Mucosa of rectum (tissue), 2 donors: Measurements from ENCODE around the gene XPR1.

Source experiments
- H3K27ac ChIP-seq, 2 donors: one replicate each; pipeline ENCODE4 v1.7.0; 2013; ENCODE audit warnings: inconsistent platforms in 2 of 2, low read depth in 2 of 2, low read length in 2 of 2
- H3K27me3 ChIP-seq, 2 donors: one replicate each; pipeline ENCODE4 v1.7.0; 2013; ENCODE audit warnings: low read length in 2 of 2; ENCODE audit not compliant: control insufficient read depth in 2 of 2, insufficient read depth in 2 of 2
- H3K36me3 ChIP-seq, 2 donors: one replicate each; pipeline ENCODE4 v1.7.0; 2013; ENCODE audit warnings: low read length in 2 of 2; ENCODE audit not compliant: control insufficient read depth in 2 of 2, insufficient read depth in 2 of 2
- H3K4me1 ChIP-seq, 2 donors: one replicate each; pipeline ENCODE4 v1.7.0; 2013; ENCODE audit warnings: low read length in 2 of 2, mild to moderate bottlenecking in 1 of 2; ENCODE audit not compliant: control insufficient read depth in 2 of 2, insufficient read depth in 2 of 2
- H3K4me3 ChIP-seq, 2 donors: one replicate each; pipeline ENCODE4 v1.7.0; 2013; ENCODE audit warnings: low read length in 2 of 2
- H3K9ac ChIP-seq, 2 donors: one replicate each; pipeline ENCODE4 v1.7.0; 2013; ENCODE audit warnings: low read length in 2 of 2, low read depth in 1 of 2, mild to moderate bottlenecking in 1 of 2
- H3K9me3 ChIP-seq, 2 donors: one replicate each; pipeline ENCODE4 v1.7.0; 2013; ENCODE audit warnings: low read length in 2 of 2; ENCODE audit not compliant: control insufficient read depth in 2 of 2
- donor health status: healthy.
- donor health status: Normal muscosa, but diverticular disease.

XPR1 gene

DNA sequence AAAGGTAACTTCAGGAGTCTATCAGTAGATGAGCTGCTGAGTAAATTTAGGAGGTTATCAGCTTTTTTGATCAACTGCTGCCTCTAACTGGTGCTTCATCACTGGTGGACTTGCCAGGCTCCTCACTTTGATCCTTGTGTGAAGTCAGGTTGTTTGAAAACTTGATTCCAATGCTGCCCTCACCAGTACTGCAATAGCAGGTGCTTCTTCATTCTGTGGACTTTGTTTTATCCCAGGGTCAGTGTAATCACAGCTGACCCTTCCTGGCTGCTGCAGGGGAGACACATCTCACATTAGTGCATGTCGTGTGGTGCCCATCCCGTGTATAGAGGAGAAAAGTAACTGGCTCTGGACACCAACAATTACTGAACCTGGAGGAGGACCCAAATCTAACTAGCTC lies 260.9 kb downstream of the XPR1 start:
- no peaks in the 10 kb centered on the region for H3K36me3 ChIP-seq
- no peaks in the 10 kb centered on the region for H3K4me1 ChIP-seq
- no peaks in the 10 kb centered on the region for H3K27me3 ChIP-seq
- no peak overlapping the region for H3K9ac ChIP-seq
- no peak overlapping the region for H3K4me3 ChIP-seq
- no peak overlapping the region for H3K27ac ChIP-seq
- H3K9me3 ChIP-seq = no peaks in the 10 kb centered on the region

DNA sequence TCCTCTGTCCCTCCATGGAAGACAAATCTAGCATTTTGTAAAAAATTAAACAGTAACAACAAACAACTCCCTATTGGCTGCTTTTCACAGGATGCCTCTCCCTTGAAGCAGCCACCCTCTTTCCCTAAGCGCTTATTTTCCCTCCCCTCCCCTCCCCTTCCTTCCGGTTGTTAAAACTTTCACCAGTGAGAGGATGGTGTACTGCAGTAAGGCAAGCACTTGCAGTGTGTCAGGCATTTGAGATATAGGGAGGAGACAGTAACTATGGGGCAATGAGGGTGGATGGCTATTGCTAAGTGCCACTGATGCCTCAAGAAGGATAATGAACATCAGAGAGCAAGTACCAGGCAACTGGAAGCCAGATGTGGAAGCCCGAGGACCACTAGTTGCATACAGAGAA lies 261.8 kb downstream of the XPR1 start:
- Histone ChIP-seq H3K4me3 (no peak overlapping the region), H3K36me3 (no peaks in the 10 kb centered on the region), H3K4me1 (no peaks in the 10 kb centered on the region), H3K27ac (no peak overlapping the region), H3K27me3 (no peaks in the 10 kb centered on the region), H3K9ac (no peak overlapping the region), H3K9me3 (no peaks in the 10 kb centered on the region)

DNA sequence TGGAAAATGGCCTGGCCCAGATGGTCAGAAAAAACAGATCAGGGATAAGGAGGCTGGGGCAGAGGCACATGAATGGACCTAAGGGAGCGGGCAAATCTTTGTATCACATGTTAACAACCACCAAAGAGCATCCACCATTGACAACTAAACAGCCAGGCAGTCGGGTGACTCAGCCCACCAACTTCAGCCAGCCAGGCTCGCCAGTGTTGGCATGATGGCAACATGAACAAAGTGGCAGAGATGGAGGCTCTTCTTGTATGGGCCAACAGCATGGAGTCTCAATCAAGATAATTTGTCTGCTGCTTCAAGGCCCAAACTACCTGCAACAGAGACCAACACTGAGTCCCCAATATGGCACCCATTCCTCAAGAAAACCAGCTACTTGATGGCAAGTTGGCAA lies 264.3 kb downstream of the XPR1 start:
- Histone ChIP-seq H3K9ac (no peak overlapping the region), H3K4me3 (no peak overlapping the region), H3K36me3 (no peaks in the 10 kb centered on the region), H3K4me1 (no peaks in the 10 kb centered on the region), H3K27ac (no peak overlapping the region), H3K27me3 (no peaks in the 10 kb centered on the region), H3K9me3 (no peaks in the 10 kb centered on the region)

DNA sequence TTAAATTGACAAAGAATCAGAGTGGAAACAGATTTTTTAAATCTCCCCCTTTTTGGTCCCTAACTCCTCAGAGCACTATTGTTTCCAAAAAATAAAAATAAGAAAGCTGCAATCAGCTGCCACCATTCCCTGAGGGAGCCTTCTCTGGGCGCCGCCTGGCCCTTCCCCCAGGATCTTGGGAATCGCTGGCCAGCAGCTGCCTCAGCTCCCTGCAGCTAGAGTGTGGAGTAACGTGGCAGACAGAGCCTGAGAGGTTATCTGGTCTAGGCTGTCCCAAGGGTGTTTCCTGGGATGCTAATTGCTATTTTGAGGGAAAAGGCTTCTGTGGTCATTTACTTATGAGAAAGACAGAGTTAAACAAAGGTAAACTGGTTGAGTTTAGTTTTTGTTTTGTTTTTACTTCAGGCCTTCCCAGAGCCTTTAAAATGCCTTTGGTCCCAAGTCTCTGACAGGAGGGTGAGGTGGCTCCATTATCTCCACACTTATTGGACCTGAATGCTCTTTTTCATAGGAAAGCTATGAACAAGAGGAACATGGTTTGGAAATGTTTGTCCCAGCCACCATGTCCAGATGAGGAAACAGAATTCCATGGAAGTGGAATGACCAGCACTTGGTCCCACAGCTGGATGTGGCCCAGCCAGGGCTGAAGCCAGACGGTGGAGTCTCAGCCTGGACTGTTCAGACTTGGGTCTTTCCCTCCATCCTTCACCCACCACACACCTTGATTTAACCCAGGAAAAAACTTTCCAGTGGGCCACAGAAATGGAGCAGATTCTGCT lies 266.8 kb downstream of the XPR1 start:
- Histone ChIP-seq H3K27ac (no peak overlapping the region), H3K9ac (no peak overlapping the region), H3K4me1 (no peaks in the 10 kb centered on the region), H3K27me3 (no peaks in the 10 kb centered on the region), H3K9me3 (no peaks in the 10 kb centered on the region), H3K4me3 (no peak overlapping the region), H3K36me3 (no peaks in the 10 kb centered on the region)

DNA sequence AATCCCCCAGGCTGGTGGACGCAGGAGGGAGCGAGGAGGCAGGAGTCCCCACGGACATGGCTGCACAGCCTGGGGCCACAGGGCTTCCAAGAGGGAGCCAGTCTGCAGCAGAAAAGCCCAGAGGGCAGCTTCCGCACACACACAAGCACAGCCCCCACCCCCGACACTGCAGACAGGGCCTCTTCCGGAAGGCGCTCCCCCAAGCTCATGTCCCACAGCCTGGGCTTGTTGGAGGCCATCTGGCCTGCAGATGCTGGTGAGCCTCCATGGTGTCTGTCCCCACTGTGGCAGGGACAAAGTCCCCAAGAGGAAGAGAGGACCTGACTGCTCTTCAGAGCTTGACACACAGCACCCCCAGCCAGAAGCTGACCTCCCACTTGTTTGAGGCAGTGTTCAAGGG lies 267.4 kb downstream of the XPR1 start:
- H3K4me1 ChIP-seq = no peaks in the 10 kb centered on the region
- no peaks in the 10 kb centered on the region for H3K9me3 ChIP-seq
- no peak overlapping the region for H3K4me3 ChIP-seq

DNA sequence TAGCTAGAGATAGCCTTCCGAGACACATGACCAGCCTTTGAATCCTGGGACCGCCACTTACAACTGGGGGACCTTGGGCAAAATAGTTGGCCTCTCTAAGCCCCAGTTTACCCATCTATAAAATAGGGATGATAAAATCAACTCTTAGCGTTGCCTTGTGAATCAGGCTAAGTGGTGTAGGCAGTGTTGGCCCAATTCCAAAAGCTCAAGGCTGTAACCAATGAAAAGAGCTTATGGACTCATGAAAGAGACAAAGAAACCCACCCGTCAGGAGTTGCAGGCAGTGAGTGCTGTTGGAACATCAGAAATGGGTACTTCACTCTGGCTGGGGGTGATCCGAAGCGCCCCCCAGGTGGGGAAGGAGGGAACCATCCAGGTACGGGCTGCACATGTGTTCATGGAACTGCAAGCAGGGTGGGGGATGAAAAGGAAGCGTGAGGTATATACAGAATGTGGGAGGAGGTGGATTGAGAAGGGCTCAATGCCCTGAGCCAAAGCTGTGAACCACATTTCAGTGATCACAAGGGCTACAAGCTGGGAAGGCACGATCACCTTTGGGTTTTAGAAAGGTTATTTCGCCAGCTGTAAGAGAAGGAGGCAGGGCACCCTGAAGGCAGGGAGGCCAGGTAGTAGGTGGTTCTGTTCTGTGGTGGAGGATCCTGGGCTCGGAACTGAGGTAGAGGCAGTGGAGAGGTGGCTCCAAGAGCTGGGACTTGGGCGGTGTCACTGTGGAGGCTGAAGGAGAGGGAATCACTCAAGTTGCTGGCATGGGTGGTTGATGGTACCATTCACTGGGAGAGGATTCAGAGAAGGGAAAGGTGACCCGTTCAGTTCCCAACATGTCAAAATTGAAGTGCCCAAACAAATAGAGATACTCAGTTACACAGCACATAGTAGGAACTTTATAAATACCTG lies 269.5 kb downstream of the XPR1 start:
- Histone ChIP-seq H3K36me3 (no peaks in the 10 kb centered on the region), H3K4me3 (no peak overlapping the region), H3K9me3 (no peaks in the 10 kb centered on the region), H3K9ac (no peak overlapping the region), H3K27ac (no peak overlapping the region), H3K4me1 (no peaks in the 10 kb centered on the region), H3K27me3 (no peaks in the 10 kb centered on the region)

More for the DNA sequence above, 267.4 kb downstream of the XPR1 start:
- H3K36me3 ChIP-seq = no peaks in the 10 kb centered on the region
- H3K9ac ChIP-seq = no peak overlapping the region
- H3K27ac ChIP-seq = no peak overlapping the region
- H3K27me3 ChIP-seq = no peaks in the 10 kb centered on the region

DNA sequence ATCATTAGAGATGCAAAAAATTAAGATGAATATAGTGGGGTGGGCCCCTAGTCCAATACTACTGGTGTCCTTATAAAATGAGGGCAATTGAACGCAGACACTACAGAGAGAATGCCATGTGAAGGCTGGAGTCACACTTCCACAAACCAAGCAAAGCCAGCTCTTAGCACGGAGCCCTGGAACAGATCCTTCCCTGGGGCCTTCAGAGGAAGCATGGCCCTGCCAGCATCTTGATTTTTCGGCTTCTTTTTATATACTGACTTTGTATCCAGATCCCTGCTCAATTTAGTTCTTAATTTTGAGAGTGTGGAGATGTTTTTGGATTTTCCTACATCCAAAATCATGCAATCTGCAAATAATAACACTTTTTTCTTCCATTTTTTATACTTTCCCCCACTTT lies 270.7 kb downstream of the XPR1 start:
- Histone ChIP-seq H3K4me1 (no peaks in the 10 kb centered on the region), H3K9ac (no peak overlapping the region), H3K9me3 (no peaks in the 10 kb centered on the region), H3K27ac (no peak overlapping the region), H3K4me3 (no peak overlapping the region), H3K36me3 (no peaks in the 10 kb centered on the region), H3K27me3 (no peaks in the 10 kb centered on the region)

DNA sequence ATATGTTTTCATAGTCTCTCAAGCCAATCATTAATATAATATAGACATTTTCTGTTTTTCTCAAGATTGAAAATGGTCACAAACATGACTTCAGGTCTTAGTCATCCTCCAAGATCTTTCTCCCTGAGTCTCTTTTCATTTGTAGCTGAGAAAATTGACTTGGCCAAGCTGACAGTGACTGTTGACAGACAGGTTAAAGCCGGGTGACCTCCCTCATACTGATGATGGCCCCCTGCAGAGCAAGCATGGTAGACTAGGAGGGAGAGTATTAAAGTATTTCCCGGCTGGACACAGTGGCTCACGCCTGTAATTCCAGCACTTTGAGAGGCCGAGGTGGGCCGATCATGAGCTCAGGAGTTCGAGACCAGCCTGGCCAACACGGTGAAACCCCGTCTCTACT lies 274.1 kb downstream of the XPR1 start:
- no peak overlapping the region for H3K27ac ChIP-seq
- no peaks in the 10 kb centered on the region for H3K9me3 ChIP-seq

DNA sequence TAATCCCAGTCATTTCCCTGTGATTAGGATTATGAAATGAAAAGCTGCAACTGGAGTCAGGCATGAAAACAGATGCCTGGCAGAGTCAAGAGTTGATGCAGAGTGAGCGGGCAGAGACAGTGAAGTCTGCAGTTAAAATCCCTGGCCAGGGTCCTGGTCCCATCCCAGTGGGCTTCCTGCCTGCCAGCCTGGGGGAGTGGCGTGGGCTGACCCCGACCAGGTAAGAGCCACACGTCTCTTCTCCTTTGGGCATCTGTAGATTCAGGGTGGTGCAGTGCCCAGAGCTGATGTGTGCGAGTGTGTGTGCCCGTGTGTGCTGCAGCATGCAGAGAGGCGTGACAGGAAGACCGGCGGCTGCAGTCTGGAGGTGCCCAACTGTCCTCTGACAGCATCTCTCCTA lies 274.7 kb downstream of the XPR1 start:
- no peak overlapping the region for H3K4me3 ChIP-seq

More for the DNA sequence above, 274.1 kb downstream of the XPR1 start:
- Histone ChIP-seq H3K9ac (no peak overlapping the region), H3K27me3 (no peaks in the 10 kb centered on the region), H3K4me3 (no peak overlapping the region), H3K36me3 (no peaks in the 10 kb centered on the region), H3K4me1 (no peaks in the 10 kb centered on the region)

DNA sequence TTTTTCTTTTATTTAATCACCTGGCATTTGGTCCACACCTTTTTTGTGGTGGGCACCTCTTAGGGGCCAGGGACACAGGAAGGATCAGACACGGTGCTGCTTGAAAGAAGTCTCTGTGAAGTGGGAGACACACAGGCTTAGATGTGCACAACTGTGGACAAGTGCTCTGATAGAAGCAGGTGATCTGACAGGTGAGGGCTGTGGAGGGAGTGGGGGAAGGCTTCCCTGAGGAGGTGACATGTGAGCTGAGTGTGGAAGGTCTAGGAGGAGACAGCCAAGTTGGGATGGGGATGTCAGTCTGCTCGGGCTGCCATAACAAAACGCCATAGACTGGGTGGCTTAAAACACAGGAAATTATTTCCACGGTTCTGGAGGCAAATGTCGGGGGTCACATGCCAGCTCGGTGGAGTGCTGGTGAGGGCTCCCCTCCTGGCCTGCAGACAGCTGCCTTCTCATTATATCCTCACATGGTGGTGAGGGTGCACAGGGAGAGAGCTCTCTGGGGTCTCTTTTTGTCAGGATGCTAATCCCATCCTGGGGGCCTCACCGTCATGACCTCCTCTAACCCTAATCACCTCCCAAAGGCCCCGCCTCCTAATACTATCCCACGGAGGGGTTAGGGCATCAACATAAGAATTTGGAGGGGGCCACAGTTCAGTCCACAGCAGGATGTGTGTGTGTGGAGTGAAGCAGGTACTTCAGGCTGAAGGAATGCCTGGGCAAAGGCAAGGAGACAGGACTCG lies 275.7 kb downstream of the XPR1 start:
- H3K9me3 ChIP-seq = no peaks in the 10 kb centered on the region
- H3K27me3 ChIP-seq = peaks cover 0 to 2% of the 10 kb centered on the region in 2 donors
- no peak overlapping the region for H3K9ac ChIP-seq
- H3K4me3 ChIP-seq = no peak overlapping the region
- H3K27ac ChIP-seq = no peak overlapping the region
- H3K4me1 ChIP-seq = peaks cover 2 to 7% of the 10 kb centered on the region in 2 donors
- H3K36me3 ChIP-seq = no peaks in the 10 kb centered on the region

More for the DNA sequence above, 274.7 kb downstream of the XPR1 start:
- Histone ChIP-seq H3K9me3 (no peaks in the 10 kb centered on the region), H3K27ac (no peak overlapping the region), H3K27me3 (peaks cover 0 to under 1% of the 10 kb centered on the region in 2 donors), H3K4me1 (peaks cover 0 to under 1% of the 10 kb centered on the region in 2 donors), H3K36me3 (no peaks in the 10 kb centered on the region), H3K9ac (no peak overlapping the region)
